ENCODE measurements around the gene ZNF19.

- TF ChIP-seq CTCF (conservative IDR thresholded peaks at IDR 0.05; ENCODE audit: low read depth, low read length) (no peak), EZH2 (IDR thresholded peaks at IDR 0.05; ENCODE audit: borderline replicate concordance, low read depth, low read length, poor library complexity, severe bottlenecking) (no peak)
These were observed 56.2 kb downstream of the ZNF19 start for GRCh38 chr16:71432906-71433305.
